LNCaP clone FGC (cell line): ENCODE measurements around the gene RANGRF.
A peak's percentile ranks its signal among the peaks of the same experiment; 100 is the strongest.

ENCODE experiments used
- DNase-seq: peaks from one replicate; pipeline ENCODE4 v3.0.0-alpha.2; 2011; ENCODE audit warnings: low read depth
- H3K4me3 ChIP-seq: 2 replicates; pipeline ENCODE4 v1.5.1; 2011; ENCODE audit warnings: mild to moderate bottlenecking, low read depth, low read length, control low read depth
- CTCF ChIP-seq: IDR thresholded peaks from 2 replicates; pipeline ENCODE4 v1.5.1; 2012; ENCODE audit warnings: mild to moderate bottlenecking; ENCODE audit not compliant: control insufficient read depth, insufficient read depth; ENCODE audit errors: extremely low read depth

RANGRF gene

GRCh38 chr17:8322061-8322460 is 33.6 kb downstream of the RANGRF start:
- no peak overlapping the region for H3K4me3 ChIP-seq
- DNase-seq: no peak
- TF ChIP-seq CTCF: no peak

DNA sequence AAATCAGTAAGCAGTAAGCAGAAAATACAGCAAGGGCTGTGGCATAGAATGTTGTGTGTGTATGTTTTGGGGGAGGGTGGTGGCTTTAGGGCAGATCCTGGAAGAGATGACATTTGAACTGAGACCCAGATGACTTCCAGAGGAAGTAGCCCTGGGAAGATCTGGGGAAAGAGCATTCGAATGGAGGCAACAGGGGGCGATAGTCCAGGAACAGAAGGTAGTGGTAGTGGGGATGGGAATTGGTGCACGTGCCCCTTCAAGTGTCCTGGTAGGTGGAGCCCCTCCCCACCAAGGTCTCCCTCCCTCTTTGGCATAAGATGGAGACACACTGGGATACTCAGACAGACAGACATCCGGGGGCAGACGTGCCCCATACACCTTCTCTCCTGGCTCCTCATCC is 35.7 kb downstream of the RANGRF start:
- TF ChIP-seq CTCF: no peak
- H3K4me3 ChIP-seq: peak overlapping the region; percentile 17
- DNase-seq: peak; percentile 63

DNA sequence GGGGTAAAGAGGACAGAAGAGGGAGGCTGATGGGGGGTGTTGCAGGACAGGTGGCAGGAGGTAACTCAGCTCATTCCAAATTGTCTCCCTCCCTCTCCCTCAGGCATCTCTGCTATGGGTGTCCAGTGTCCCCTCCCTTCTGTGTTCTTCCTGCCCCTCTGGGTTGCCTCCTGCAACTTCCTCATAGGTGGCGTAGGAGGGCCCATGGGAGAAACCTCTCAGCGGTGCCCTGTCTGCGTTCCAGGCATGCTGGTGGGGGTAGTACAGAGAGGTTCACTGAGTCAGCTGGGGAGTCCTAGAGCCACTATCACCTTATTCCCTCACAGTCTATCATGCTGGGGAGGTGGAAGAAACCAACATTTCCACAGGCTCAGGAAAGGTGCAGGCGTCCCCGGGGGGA is 36.5 kb downstream of the RANGRF start:
- peak overlapping the region; percentile 17; the same call in 1 of the 2 replicates for H3K4me3 ChIP-seq
- TF ChIP-seq CTCF: no peak
- no peak for DNase-seq

GRCh38 chr17:8326511-8327302 is 38.2 kb downstream of the RANGRF start:
- TF ChIP-seq CTCF: no peak
- no peak for DNase-seq
- no peak overlapping the region for H3K4me3 ChIP-seq

- no peak overlapping the region for H3K4me3 ChIP-seq
- no peak for DNase-seq
- TF ChIP-seq CTCF: no peak
Observed at GRCh38 chr17:8327303-8327649, 38.8 kb downstream of the RANGRF start.

DNA sequence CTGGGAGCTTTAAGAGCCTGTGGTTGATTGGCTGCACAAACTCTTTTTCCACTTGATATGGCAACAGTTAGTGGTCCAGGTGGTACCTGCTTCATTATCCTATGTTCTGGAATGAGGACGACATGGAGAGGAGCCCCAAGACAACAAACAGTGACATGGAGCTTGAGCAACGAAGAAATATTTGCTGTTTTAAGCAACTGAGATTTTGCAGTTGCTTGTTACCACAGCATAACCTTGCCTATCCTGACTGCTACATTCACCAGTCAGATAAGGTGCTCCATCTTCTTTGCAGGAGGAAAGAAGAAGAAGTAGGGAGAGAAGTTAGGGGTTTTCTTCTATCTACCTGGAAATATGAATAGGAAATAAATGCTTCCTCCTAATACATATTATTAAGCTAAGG is 43.7 kb downstream of the RANGRF start:
- no peak overlapping the region for H3K4me3 ChIP-seq
- DNase-seq: no peak
- TF ChIP-seq CTCF: no peak

GRCh38 chr17:8332688-8333087 is 44.2 kb downstream of the RANGRF start:
- peak; percentile 57 for DNase-seq
- TF ChIP-seq CTCF: no peak
- no peak overlapping the region for H3K4me3 ChIP-seq
